ENCODE data around the gene NOSIP. TPM values are rescaled to one million over a fixed set of nuclear protein-coding genes. Genes with fewer than 3 reads are reported as not detected.

The NOSIP gene
- total RNA-seq, 1 donor from 2014 or later, result 48.7 TPM

- DNase-seq (no peak), ATAC-seq (no peak)
- H3K27ac ChIP-seq, result no peak overlapping the region
- no peaks in the 10 kb centered on the region for H3K4me1 ChIP-seq
- no peaks in the 10 kb centered on the region for H3K27me3 ChIP-seq
- no peaks in the 10 kb centered on the region for H3K9me3 ChIP-seq
- peaks cover 60% of the 10 kb centered on the region for H3K36me3 ChIP-seq
- no peak overlapping the region for H3K4me3 ChIP-seq
- intact Hi-C loops (cut with DNase I), result no loop called here
- TF ChIP-seq CTCF (IDR thresholded peaks at IDR 0.05), result no peak
Measured at GRCh38 chr19:49609499-49610092, 29.2 kb upstream of the NOSIP start.

- intact Hi-C loops (cut with DNase I), result no loop called here
- DNase-seq (no peak), ATAC-seq (no peak)
- H3K36me3 ChIP-seq, result peaks cover 79% of the 10 kb centered on the region
- H3K27me3 ChIP-seq, result no peaks in the 10 kb centered on the region
- no peak for TF ChIP-seq CTCF (IDR thresholded peaks at IDR 0.05)
- no peak overlapping the region for H3K4me3 ChIP-seq
- H3K9me3 ChIP-seq, result no peaks in the 10 kb centered on the region
- H3K27ac ChIP-seq, result no peak overlapping the region
- no peaks in the 10 kb centered on the region for H3K4me1 ChIP-seq
Measured at GRCh38 chr19:49605605-49606004, 25.2 kb upstream of the NOSIP start.

- no peak overlapping the region for H3K27ac ChIP-seq
- H3K4me3 ChIP-seq, result no peak overlapping the region
- H3K4me1 ChIP-seq, result no peaks in the 10 kb centered on the region
- DNase-seq, result no peak
- no peak for TF ChIP-seq CTCF (IDR thresholded peaks at IDR 0.05)
- H3K9me3 ChIP-seq, result no peaks in the 10 kb centered on the region
- H3K27me3 ChIP-seq, result no peaks in the 10 kb centered on the region
- no peak for ATAC-seq
- intact Hi-C loops (cut with DNase I), result no loop called here
- peaks cover 86% of the 10 kb centered on the region for H3K36me3 ChIP-seq
Measured at GRCh38 chr19:49602806-49603205, 22.4 kb upstream of the NOSIP start.

- DNase-seq (no peak), ATAC-seq (no peak)
- H3K36me3 ChIP-seq, result peaks cover 90% of the 10 kb centered on the region
- no peak overlapping the region for H3K4me3 ChIP-seq
- intact Hi-C loops (cut with DNase I), result no loop called here
- H3K27ac ChIP-seq, result no peak overlapping the region
- no peaks in the 10 kb centered on the region for H3K4me1 ChIP-seq
- H3K27me3 ChIP-seq, result no peaks in the 10 kb centered on the region
- TF ChIP-seq CTCF (IDR thresholded peaks at IDR 0.05), result no peak
- H3K9me3 ChIP-seq, result no peaks in the 10 kb centered on the region
Measured at GRCh38 chr19:49601482-49602038, 21.2 kb upstream of the NOSIP start.

- intact Hi-C loops (cut with DNase I), result no loop called here
- peaks cover 93% of the 10 kb centered on the region for H3K36me3 ChIP-seq
- H3K9me3 ChIP-seq, result no peaks in the 10 kb centered on the region
- H3K27me3 ChIP-seq, result no peaks in the 10 kb centered on the region
- no peak overlapping the region for H3K4me3 ChIP-seq
- no peak overlapping the region for H3K27ac ChIP-seq
- no peak for ATAC-seq
- H3K4me1 ChIP-seq, result no peaks in the 10 kb centered on the region
- no peak for TF ChIP-seq CTCF (IDR thresholded peaks at IDR 0.05)
- DNase-seq, result no peak
Measured at GRCh38 chr19:49599378-49600295, 19.3 kb upstream of the NOSIP start.
